HUDEP-2 (cell line): ENCODE results near the gene MPP3.

Source experiments
- DNase-seq, 76 experiments: peaks; one replicate each; lab custom pipeline; 2025; ENCODE audit not compliant: unreplicated experiment in 76 of 76; lab: John Stamatoyannopoulos, UW

Gene MPP3

DNA sequence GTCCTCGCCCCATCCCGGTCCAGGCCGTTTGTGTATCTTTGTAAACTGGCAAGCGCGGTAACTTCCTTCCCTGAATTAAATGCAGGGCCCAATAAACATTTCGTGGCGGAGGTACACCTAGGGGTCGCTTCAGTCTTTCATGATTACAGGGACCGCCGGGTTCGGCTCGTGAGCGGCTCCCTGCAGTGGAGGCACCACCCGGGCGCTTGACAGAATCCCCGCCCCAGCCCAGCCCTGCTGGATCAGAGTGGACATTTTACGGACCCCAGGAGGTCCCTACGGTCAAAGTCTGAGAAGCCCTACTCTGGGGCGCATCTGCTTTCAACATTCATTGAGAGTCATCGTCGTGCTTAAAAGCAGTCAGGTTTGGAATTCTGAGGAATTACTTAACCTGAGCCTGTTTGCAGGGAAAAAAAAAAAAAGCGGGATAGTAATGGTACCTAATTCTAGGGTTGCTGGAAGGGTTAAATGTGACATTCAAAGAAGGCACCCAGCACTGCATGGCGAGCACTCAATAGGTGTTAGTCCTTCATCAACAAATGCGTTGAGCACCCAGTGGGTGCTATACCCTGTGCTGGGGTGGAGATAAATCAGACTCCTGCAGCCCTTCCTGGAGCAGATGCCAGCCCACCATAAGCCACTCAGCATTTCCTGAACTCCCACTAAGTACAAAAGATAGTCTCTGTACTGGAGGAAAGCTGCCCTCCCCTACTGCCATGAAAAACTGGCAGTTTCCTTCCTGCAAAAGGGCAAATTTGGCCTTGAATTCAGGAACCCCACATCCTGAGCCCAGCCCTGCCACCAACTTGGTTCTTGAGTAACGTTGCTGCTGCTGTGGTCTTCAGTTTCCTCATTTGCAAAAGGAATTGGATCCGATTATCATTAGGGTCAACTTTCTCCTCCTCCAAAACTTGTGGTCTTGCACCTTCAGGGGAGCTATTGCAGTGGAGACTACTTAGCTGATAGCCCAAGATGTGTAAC lies 53.5 kb downstream of the MPP3 start:
- peak in 2 of 76 experiments; percentile 10 to 45 for DNase-seq

DNA sequence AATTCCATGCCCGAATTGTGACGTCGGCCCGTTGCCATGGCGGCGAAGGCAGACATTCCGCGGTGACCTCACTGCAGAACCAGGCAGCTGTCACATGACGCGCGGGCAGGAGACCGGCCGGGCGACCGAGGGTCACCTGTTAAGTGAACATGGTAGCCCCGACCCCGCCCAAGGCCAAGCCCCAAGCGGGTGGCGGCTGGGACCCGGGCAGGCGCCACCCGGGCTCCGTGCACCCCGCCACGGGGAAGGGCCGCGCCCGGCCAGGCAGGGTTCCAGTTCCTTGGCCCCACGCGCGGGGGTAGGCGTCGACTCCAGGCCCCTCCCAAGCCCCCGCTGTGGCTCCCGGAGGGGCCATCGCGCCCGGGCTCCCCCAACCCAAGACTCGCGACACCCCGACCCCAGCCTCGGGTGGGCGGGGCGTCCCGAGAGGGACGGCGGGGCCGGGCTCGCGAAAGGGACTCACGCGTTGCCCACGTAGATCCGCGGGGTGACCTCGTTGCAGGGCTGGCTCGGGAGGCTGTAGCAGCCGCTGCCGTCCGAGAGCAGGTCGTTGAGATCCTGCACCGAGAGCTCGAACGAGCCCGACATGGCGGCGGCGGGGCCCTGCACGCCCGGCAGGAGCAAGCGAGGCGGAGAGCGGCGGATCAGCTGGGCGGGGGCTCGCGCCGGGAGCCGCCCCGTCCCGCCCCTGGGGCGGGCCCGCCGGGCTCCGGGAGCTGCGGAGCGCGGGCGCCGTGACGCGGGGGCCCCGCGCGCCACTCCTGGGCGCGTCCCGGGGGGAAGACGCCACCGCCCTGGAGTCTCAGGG lies 54.4 kb downstream of the MPP3 start, which contains the start of gene DUSP3:
TSS of gene DUSP3 (minus strand) at position 641 of the 808 bp plus-strand sequence. CDS start at position 588, 53 bp downstream.
- DNase-seq, result peak in 58 of 76 experiments; percentile 4 to 66 (median 41)

DNA sequence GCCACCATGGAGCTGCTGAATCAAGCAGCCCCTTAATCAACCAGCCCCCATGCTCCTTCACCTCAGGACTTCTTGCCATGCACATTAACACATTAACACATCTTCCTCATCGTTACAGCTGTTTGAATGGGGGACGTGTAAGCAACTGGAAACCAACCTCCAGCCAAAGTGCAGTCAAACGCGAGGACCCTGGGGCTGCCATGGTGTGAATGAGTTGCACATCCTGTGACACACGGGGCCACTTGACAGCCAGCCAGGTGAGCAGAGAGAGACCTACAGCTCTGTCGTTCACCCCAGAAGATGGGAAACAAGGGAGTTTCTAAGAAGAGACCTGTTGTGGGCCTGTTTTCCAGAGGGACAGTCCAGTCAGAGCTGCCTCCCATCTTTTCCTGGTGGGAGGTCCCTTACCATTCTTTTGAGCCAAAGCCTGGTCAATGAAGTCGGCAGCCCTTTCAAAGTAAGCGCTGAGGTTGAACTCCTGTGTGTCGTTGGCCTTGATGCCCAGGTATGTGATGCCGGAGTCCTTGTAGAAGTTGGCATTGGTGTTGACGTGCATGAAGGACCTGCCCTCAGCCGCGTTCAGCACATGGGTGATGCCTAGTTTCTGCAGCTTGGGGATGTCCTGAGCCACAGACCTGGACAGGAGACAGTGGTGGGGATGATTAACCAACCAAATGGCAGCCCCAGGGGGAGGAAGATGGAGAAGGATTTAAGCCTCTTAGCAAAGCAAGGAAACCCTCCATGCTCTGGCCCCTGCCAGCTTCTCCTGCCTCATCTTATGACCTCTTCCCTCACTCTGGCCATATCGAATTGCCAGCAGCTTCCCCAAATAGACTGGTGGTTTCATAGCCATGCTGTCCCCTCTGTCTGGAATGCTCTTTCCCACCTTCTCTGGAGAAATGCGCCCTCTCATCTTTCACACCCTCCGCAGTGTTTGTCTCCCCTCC lies 58.4 kb downstream of the MPP3 start:
- DNase-seq, result no peak

- peak in 44 of 76 experiments; percentile 7 to 73 (median 37) for DNase-seq
Observed at GRCh38 chr17:43772877-43773648, 59.9 kb downstream of the MPP3 start.

GRCh38 chr17:43771463-43771862 lies 61.5 kb downstream of the MPP3 start:
- no peak for DNase-seq

GRCh38 chr17:43770957-43771356 lies 62.0 kb downstream of the MPP3 start:
- no peak for DNase-seq

- DNase-seq, result no peak
Observed at GRCh38 chr17:43769859-43770258, 63.1 kb downstream of the MPP3 start.

- DNase-seq, result no peak
Observed at GRCh38 chr17:43769426-43769825, 63.5 kb downstream of the MPP3 start.

GRCh38 chr17:43768943-43769342 lies 64.0 kb downstream of the MPP3 start:
- no peak for DNase-seq

- peak in 6 of 76 experiments; percentile 2 to 25 (median 5) for DNase-seq
Observed at GRCh38 chr17:43768382-43768781, 64.6 kb downstream of the MPP3 start.

DNA sequence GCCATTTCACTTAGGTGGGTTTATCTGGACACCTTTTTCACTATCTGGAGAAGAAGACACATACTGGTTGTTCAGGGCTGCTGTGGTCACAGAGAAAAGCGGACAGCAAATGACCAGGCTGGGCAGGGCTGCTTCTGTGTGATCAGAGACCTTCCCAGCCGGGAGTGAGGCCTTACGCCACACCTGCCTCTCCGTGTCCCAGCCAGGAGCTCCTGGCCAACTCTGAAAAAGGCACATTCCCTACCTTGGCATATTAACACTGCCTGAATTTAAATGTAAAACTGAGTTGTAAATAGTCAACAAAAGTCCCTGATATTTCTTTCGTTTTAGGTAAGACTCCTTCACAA lies 65.3 kb downstream of the MPP3 start:
- DNase-seq, result no peak

GRCh38 chr17:43767053-43767712 lies 65.8 kb downstream of the MPP3 start:
- no peak for DNase-seq

DNA sequence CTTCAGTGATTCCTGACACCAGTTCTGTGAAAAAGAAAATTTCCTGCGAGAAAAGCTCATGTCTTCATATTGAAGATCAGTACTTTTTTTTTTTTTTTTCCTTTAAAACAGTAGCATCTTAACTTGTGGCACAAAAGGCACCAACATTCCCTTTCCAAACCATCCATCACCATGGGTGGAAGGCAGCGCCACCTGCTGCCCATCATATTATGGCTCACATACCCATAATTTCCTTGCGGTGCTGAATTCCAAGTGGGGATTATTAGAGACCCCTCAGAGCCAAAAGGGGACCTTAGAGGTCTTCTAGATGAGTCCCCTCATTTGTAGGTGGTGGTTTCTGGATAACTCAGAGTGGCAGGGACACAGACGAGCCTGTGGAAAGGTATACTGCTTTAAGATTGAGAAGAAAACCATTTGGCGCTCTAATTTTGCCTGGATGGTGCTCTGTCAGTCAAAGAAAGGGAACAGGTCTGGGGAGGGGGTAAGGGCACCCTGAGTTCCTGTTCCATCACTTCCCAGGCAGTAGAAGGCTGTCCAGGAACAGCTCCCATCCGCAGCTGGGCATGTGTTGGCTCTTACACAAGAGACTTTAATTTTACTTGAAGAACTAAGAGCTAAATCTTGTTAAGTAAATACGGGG lies 66.4 kb downstream of the MPP3 start:
- DNase-seq, result peak in 27 of 76 experiments; percentile 2 to 54 (median 18)

- peak in 72 of 76 experiments; percentile 16 to 88 (median 74) for DNase-seq
Observed at GRCh38 chr17:43760254-43760852, 72.6 kb downstream of the MPP3 start.

DNA sequence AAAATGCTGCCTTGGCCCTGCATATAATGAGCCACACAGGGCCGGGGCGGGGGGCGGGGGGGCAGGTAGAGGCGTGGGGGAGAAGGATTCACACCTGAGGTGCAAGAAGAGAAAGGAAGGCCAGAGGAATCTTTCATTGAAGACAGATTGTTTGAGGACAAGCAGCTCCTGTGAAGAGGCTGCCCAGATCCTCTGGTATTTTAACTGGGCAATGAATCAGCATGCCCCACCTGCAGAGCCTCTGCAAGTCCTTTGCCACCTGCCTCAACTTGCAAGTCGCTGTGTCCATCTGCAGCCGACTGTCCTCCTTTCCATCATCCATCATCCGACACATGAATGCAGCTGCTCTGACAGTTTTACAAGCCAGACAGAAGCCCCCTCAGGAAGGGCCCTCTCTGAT lies 73.1 kb downstream of the MPP3 start:
- no peak for DNase-seq

- peak in 55 of 76 experiments; percentile 9 to 71 (median 42) for DNase-seq
Observed at GRCh38 chr17:43758497-43759174, 74.3 kb downstream of the MPP3 start, which contains the start of gene SOST. TSS of gene SOST (minus strand) at chr17:43758791. CDS start at chr17:43758741, 50 bp downstream.

GRCh38 chr17:43758086-43758485 lies 74.9 kb downstream of the MPP3 start:
- no peak for DNase-seq
